ENCODE measurements around the gene PRR7.

GRCh38 chr5:177466861-177467260 lies 20.2 kb downstream of the PRR7 start:
- TF ChIP-seq CTCF (IDR thresholded peaks at IDR 0.05; ENCODE audit: low read length): no peak
- TF ChIP-seq EZH2 (IDR thresholded peaks at IDR 0.05; ENCODE audit: borderline replicate concordance, low read length): no peak
